SK-N-SH (cell line): ENCODE results near the gene DSCAM. TPM values are rescaled to one million over a fixed set of nuclear protein-coding genes. Genes with fewer than 3 reads are reported as not detected.

Source experiments
- CTCF ChIA-PET: fragments of 300-600, 350-600 bp; formaldehyde crosslinking; extraction: SDS; loops from one replicate; lab custom pipeline; 2021; lab: Yijun Ruan, JAX
- POLR2A ChIA-PET: fragments of 350-600 bp; sonication (Branson Sonifier 250); formaldehyde crosslinking; extraction: SDS; loops from one replicate; lab custom pipeline; 2020; ENCODE audit warnings: antibody characterized with exemption, inconsistent platforms; lab: Yijun Ruan, JAX
- DNase-seq: peaks from one replicate; pipeline ENCODE4 v3.0.0; 2012
- H2AFZ ChIP-seq: fragments of 200-600 bp; sonication (generic); 2 replicates; pipeline ENCODE4 v1.8.1; 2016; ENCODE audit warnings: antibody characterized with exemption, mild to moderate bottlenecking, low read depth
- H3F3A ChIP-seq: fragments of 200-600 bp; sonication (generic); replicated peaks from 2 replicates; pipeline ENCODE3; 2016; ENCODE audit warnings: antibody characterized with exemption, mild to moderate bottlenecking; ENCODE audit not compliant: insufficient read depth
- H3K27ac ChIP-seq, 2 experiments: fragments of 200-500 bp in 1 of 2; fragments of 200-600 bp in 1 of 2; sonication (Bioruptor generic) in 1 of 2; sonication (generic), shearing (Covaris generic) in 1 of 2; 2 replicates each; pipeline versions ENCODE4 v1.5.1 to v1.6.1; 2014 to 2016; ENCODE audit warnings: low read depth in 2 of 2, inconsistent platforms in 1 of 2, low read length in 1 of 2, mild to moderate bottlenecking in 1 of 2, mixed read lengths in 1 of 2
- H3K27me3 ChIP-seq: fragments of 200-600 bp; sonication (generic), shearing (Covaris generic); 2 replicates; pipeline ENCODE4 v1.6.1; 2016; ENCODE audit warnings: mixed run types; ENCODE audit not compliant: insufficient read depth
- H3K36me3 ChIP-seq, 2 experiments: fragments of 200-500 bp in 1 of 2; fragments of 200-600 bp in 1 of 2; sonication (Bioruptor generic) in 1 of 2; sonication (generic) in 1 of 2; replicated peaks in 1 of 2; 2 replicates each; pipeline versions ENCODE3 to v1.5.1; 2014 to 2016; ENCODE audit warnings: low read length in 1 of 2, mild to moderate bottlenecking in 1 of 2; ENCODE audit not compliant: insufficient read depth in 2 of 2, control insufficient read depth in 1 of 2
- H3K4me1 ChIP-seq, 2 experiments: fragments of 200-500 bp in 1 of 2; fragments of 200-600 bp in 1 of 2; sonication (Bioruptor generic) in 1 of 2; sonication (generic), shearing (Covaris generic) in 1 of 2; 2 replicates each; pipeline versions ENCODE4 v1.5.1 to v1.6.1; 2014 to 2016; ENCODE audit warnings: low read depth in 1 of 2, low read length in 1 of 2, mixed run types in 1 of 2; ENCODE audit not compliant: insufficient read depth in 2 of 2, control insufficient read depth in 1 of 2
- H3K4me2 ChIP-seq: fragments of 200-600 bp; sonication (generic), shearing (Covaris generic); 2 replicates; pipeline ENCODE4 v1.6.1; 2017; ENCODE audit warnings: mixed run types
- H3K4me3 ChIP-seq, 2 experiments: fragments of 200-500 bp in 1 of 2; fragments of 200-600 bp in 1 of 2; sonication (Bioruptor generic) in 1 of 2; sonication (generic), shearing (Covaris generic) in 1 of 2; 2 replicates each; pipeline versions ENCODE4 v1.5.1 to v1.8.1; 2014 to 2016; ENCODE audit warnings: low read depth in 2 of 2, inconsistent platforms in 1 of 2, low read length in 1 of 2, mild to moderate bottlenecking in 1 of 2, mixed read lengths in 1 of 2, moderate library complexity in 1 of 2
- H3K79me2 ChIP-seq: fragments of 200-600 bp; sonication (generic); 2 replicates; pipeline ENCODE4 v1.8.1; 2017; ENCODE audit warnings: mild to moderate bottlenecking; ENCODE audit not compliant: insufficient read depth
- H3K9ac ChIP-seq: fragments of 200-600 bp; sonication (generic); 2 replicates; pipeline ENCODE4 v1.6.1; 2017; ENCODE audit warnings: mixed run types
- H3K9me2 ChIP-seq: fragments of 200-600 bp; sonication (generic); 2 replicates; pipeline ENCODE4 v1.6.1; 2017; ENCODE audit warnings: mixed run types
- H3K9me3 ChIP-seq: fragments of 200-600 bp; sonication (generic); 2 replicates; pipeline ENCODE4 v1.6.1; 2017; ENCODE audit warnings: mixed run types, mild to moderate bottlenecking, moderate library complexity
- H4K20me1 ChIP-seq: fragments of 200-600 bp; sonication (generic); 2 replicates; pipeline ENCODE4 v1.6.1; 2017; ENCODE audit warnings: mild to moderate bottlenecking, mixed run types; ENCODE audit not compliant: insufficient read depth
- CTCF ChIP-seq: fragments of 200-600 bp; sonication (generic); IDR thresholded peaks from 2 replicates; pipeline ENCODE4 v1.6.1; 2017; ENCODE audit warnings: antibody characterized with exemption, mild to moderate bottlenecking, moderate library complexity
- FOSL2 ChIP-seq: IDR thresholded peaks from 2 replicates; pipeline ENCODE4 v1.4.0; 2012; ENCODE audit warnings: low read depth, mild to moderate bottlenecking, moderate library complexity, borderline replicate concordance
- FOXM1 ChIP-seq: IDR thresholded peaks from 2 replicates; pipeline ENCODE4 v1.4.0; 2012; ENCODE audit warnings: low read depth, mild to moderate bottlenecking
- GABPA ChIP-seq: IDR thresholded peaks from 2 replicates; pipeline ENCODE4 v1.4.0; 2012; ENCODE audit warnings: low read depth, mild to moderate bottlenecking
- GATA2 ChIP-seq: sonication (generic); formaldehyde crosslinking; IDR thresholded peaks from 2 replicates; pipeline ENCODE4 v1.5.0; 2020; ENCODE audit warnings: mild to moderate bottlenecking, missing genetic modification reagents
- MEF2A ChIP-seq: IDR thresholded peaks from 2 replicates; pipeline ENCODE4 v1.4.0; 2012; ENCODE audit warnings: low read depth, borderline replicate concordance
- MXI1 ChIP-seq: IDR thresholded peaks from 2 replicates; pipeline ENCODE4 v1.6.1; 2012; ENCODE audit warnings: mild to moderate bottlenecking, low read depth, low read length, improper control_type of control experiment
- NFIC ChIP-seq: IDR thresholded peaks from 2 replicates; pipeline ENCODE4 v1.4.0; 2012; ENCODE audit warnings: borderline replicate concordance
- POLR2AphosphoS5 ChIP-seq: IDR thresholded peaks from 2 replicates; pipeline ENCODE4 v1.6.1; 2012; ENCODE audit warnings: low read depth, low read length
- RAD21 ChIP-seq: IDR thresholded peaks from 2 replicates; pipeline ENCODE4 v1.6.1; 2012; ENCODE audit warnings: mild to moderate bottlenecking, low read length
- RCOR1 ChIP-seq: fragments of 150-350 bp; IDR thresholded peaks from 2 replicates; pipeline ENCODE4 v1.6.1; 2017; ENCODE audit warnings: antibody characterized with exemption, low read length
- RXRA ChIP-seq: IDR thresholded peaks from 2 replicates; pipeline ENCODE4 v1.4.0; 2012; ENCODE audit warnings: low read depth, mild to moderate bottlenecking, borderline replicate concordance
- SIN3A ChIP-seq: IDR thresholded peaks from 2 replicates; pipeline ENCODE4 v1.6.1; 2012; ENCODE audit warnings: low read depth, mild to moderate bottlenecking, low read length, moderate library complexity, borderline replicate concordance
- SMC3 ChIP-seq: IDR thresholded peaks from 2 replicates; pipeline ENCODE4 v1.6.1; 2012; ENCODE audit warnings: low read depth, low read length, improper control_type of control experiment
- TEAD4 ChIP-seq: IDR thresholded peaks from 2 replicates; pipeline ENCODE4 v1.4.0; 2012; ENCODE audit warnings: mild to moderate bottlenecking, borderline replicate concordance; ENCODE audit not compliant: insufficient read depth
- YY1 ChIP-seq: IDR thresholded peaks from 2 replicates; pipeline ENCODE4 v1.4.0; 2012; ENCODE audit warnings: low read depth, mild to moderate bottlenecking
- WGBS: methylation state at CpG from one replicate; pipeline ENCODE4 v1.1.6; 2017; ENCODE audit warnings: low lambda C conversion rate; 5-methylcytosine and 5-hydroxymethylcytosine counted together
- polyA plus RNA-seq, 3 experiments: library from polyadenylated mRNA; depleted of rRNA; stranded (reverse); fragments of >200 nt; gene quantifications; 2 replicates each; pipeline ENCODE4 v1.2.3, GENCODE V29; 2012
- TF ChIP-seq, protein P1 (sequence below): fragments of 150-350 bp; IDR thresholded peaks from 2 replicates; pipeline ENCODE4 v1.6.1; 2016; ENCODE audit warnings: mild to moderate bottlenecking, low read depth, low read length

DSCAM gene
- polyA plus RNA-seq, 1 of the 3 experiments (the other 2 are of a cell fraction) = not detected

GRCh38 chr21:40769231-40769630 lies 77.7 kb downstream of the DSCAM start:
- DNase-seq = no peak
- no peaks in the 10 kb centered on the region for H4K20me1 ChIP-seq
- TF ChIP-seq, protein P1, sequence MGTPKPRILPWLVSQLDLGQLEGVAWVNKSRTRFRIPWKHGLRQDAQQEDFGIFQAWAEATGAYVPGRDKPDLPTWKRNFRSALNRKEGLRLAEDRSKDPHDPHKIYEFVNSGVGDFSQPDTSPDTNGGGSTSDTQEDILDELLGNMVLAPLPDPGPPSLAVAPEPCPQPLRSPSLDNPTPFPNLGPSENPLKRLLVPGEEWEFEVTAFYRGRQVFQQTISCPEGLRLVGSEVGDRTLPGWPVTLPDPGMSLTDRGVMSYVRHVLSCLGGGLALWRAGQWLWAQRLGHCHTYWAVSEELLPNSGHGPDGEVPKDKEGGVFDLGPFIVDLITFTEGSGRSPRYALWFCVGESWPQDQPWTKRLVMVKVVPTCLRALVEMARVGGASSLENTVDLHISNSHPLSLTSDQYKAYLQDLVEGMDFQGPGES = no peak
- no peak for TF ChIP-seq GATA2 (CRISPR knock-in tag)
- no peak for TF ChIP-seq GABPA
- TF ChIP-seq TEAD4 = no peak
- TF ChIP-seq SIN3A = no peak
- TF ChIP-seq NFIC = no peak
- TF ChIP-seq FOXM1 = no peak
- TF ChIP-seq, all 33 proteins: peak for 0
- Histone ChIP-seq H3K79me2 (no peaks in the 10 kb centered on the region), H3K9me3 (no peaks in the 10 kb centered on the region), H3K4me3 (no peak overlapping the region), H3K4me1 (peaks cover 0 to 2% of the 10 kb centered on the region in 2 experiments; a peak in 1 of 4 replicates), H3F3A (no peaks in the 10 kb centered on the region), H3K27ac (no peak overlapping the region), H3K4me2 (no peak overlapping the region), H3K36me3 (no peaks in the 10 kb centered on the region), H3K9ac (no peak overlapping the region), H3K9me2 (no peaks in the 10 kb centered on the region), H3K27me3 (no peaks in the 10 kb centered on the region), H2AFZ (no peak overlapping the region)
- POLR2A ChIA-PET = no interaction called here
- CTCF ChIA-PET = no interaction called here
- 20% methylated on average over 1 of the region's 1 CpG for WGBS

- Histone ChIP-seq H3K4me3 (no peak overlapping the region), H3K4me2 (no peak overlapping the region), H3K27me3 (no peaks in the 10 kb centered on the region), H3K9me3 (no peaks in the 10 kb centered on the region), H3K27ac (no peak overlapping the region), H3K36me3 (no peaks in the 10 kb centered on the region), H3K4me1 (peaks cover 0 to 2% of the 10 kb centered on the region in 2 experiments; a peak in 1 of 4 replicates), H3K79me2 (no peaks in the 10 kb centered on the region), H4K20me1 (no peaks in the 10 kb centered on the region), H3F3A (no peaks in the 10 kb centered on the region), H2AFZ (no peak overlapping the region), H3K9ac (no peak overlapping the region), H3K9me2 (no peaks in the 10 kb centered on the region)
- no peak for DNase-seq
- POLR2A ChIA-PET = no interaction called here
- 17% methylated on average over 2 of the region's 2 CpGs for WGBS
- CTCF ChIA-PET = no interaction called here
- TF ChIP-seq RXRA (no peak), MEF2A (no peak), RCOR1 (no peak), YY1 (no peak), TEAD4 (no peak), NFIC (no peak), FOSL2 (no peak), SMC3 (no peak)
Measured at GRCh38 chr21:40768056-40768455, 78.9 kb downstream of the DSCAM start.

- ChIA-PET CTCF (no interaction called here), POLR2A (no interaction called here)
- no peaks in the 10 kb centered on the region for H4K20me1 ChIP-seq
- no peaks in the 10 kb centered on the region for H3K9me3 ChIP-seq
- no peaks in the 10 kb centered on the region for H3K9me2 ChIP-seq
- H3F3A ChIP-seq = no peaks in the 10 kb centered on the region
- 50% methylated on average over 1 of the region's 1 CpG for WGBS
- no peaks in the 10 kb centered on the region for H3K79me2 ChIP-seq
- H3K4me1 ChIP-seq = peaks cover 0 to 2% of the 10 kb centered on the region in 2 experiments; a peak in 1 of 4 replicates
- DNase-seq = no peak
- no peak overlapping the region for H2AFZ ChIP-seq
- no peak overlapping the region for H3K4me3 ChIP-seq
- H3K27me3 ChIP-seq = no peaks in the 10 kb centered on the region
- no peak overlapping the region for H3K4me2 ChIP-seq
- no peaks in the 10 kb centered on the region for H3K36me3 ChIP-seq
- no peak overlapping the region for H3K27ac ChIP-seq
- H3K9ac ChIP-seq = no peak overlapping the region
- TF ChIP-seq CTCF (no peak), RCOR1 (no peak), RAD21 (no peak), FOSL2 (no peak), RXRA (no peak), POLR2AphosphoS5 (no peak), MXI1 (no peak), GATA2 (CRISPR knock-in tag) (no peak)
- TF ChIP-seq, protein P1 = no peak
Measured at GRCh38 chr21:40766381-40766780, 80.6 kb downstream of the DSCAM start.
